Mammary epithelial cell (primary cell): Measurements from ENCODE around the gene IGF2BP3.

Experiments used
- EZH2 ChIP-seq: IDR thresholded peaks from 2 replicates; pipeline ENCODE4 v1.6.1; 2012; ENCODE audit warnings: low read length, inconsistent platforms, borderline replicate concordance
- TF ChIP-seq, protein P1 (sequence below), 2 donors: IDR thresholded peaks in 1 of 2; conservative IDR thresholded peaks in 1 of 2; 2 replicates each; pipeline ENCODE4 v1.5.1; 2011 to 2012; ENCODE audit warnings: inconsistent platforms in 2 of 2, low read length in 2 of 2, mild to moderate bottlenecking in 2 of 2, control low read depth in 1 of 2, low read depth in 1 of 2; ENCODE audit not compliant: insufficient read depth in 1 of 2; ENCODE audit errors: extremely low read depth in 1 of 2

DNA sequence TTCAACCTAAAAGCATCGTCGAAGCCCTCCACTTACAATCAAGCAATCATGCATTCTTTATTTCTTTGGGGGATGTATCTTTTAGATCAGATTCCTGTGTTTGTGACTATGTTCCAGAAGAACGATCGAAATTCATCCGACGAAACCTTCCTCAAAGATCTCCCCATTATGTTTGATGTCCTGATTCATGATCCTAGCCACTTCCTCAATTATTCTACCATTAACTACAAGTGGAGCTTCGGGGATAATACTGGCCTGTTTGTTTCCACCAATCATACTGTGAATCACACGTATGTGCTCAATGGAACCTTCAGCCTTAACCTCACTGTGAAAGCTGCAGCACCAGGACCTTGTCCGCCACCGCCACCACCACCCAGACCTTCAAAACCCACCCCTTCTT is 209.9 kb downstream of the IGF2BP3 start:
- no peak for TF ChIP-seq EZH2
- TF ChIP-seq, protein P1, sequence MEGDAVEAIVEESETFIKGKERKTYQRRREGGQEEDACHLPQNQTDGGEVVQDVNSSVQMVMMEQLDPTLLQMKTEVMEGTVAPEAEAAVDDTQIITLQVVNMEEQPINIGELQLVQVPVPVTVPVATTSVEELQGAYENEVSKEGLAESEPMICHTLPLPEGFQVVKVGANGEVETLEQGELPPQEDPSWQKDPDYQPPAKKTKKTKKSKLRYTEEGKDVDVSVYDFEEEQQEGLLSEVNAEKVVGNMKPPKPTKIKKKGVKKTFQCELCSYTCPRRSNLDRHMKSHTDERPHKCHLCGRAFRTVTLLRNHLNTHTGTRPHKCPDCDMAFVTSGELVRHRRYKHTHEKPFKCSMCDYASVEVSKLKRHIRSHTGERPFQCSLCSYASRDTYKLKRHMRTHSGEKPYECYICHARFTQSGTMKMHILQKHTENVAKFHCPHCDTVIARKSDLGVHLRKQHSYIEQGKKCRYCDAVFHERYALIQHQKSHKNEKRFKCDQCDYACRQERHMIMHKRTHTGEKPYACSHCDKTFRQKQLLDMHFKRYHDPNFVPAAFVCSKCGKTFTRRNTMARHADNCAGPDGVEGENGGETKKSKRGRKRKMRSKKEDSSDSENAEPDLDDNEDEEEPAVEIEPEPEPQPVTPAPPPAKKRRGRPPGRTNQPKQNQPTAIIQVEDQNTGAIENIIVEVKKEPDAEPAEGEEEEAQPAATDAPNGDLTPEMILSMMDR (conservative IDR thresholded peaks at IDR 0.05 in 1 of 2, IDR thresholded peaks at IDR 0.05 in 1 of 2; ENCODE audit: extremely low read depth in 1 of 2, insufficient read depth in 1 of 2, low read depth in 1 of 2, low read length in 2 of 2) = no peak
